HAP-1 (cell line): ENCODE data around the gene GNG2.

Experiments
- DNase-seq, 2 experiments: peaks; one replicate each; pipeline ENCODE4 v3.0.0-alpha.2; 2016 to 2020; ENCODE audit warnings: low spot score in 2 of 2
- H3K27me3 ChIP-seq: fragments of 250-450 bp; sonication (Bioruptor Pico); 2 replicates; pipeline ENCODE4 v1.5.1; 2020; ENCODE audit warnings: low read depth, mild to moderate bottlenecking, moderate library complexity
- H3K36me3 ChIP-seq: fragments of 250-450 bp; sonication (Bioruptor Pico); replicated peaks from 2 replicates; pipeline ENCODE4 v1.5.1; 2020; ENCODE audit warnings: mild to moderate bottlenecking
- H3K4me1 ChIP-seq: fragments of 250-450 bp; sonication (Bioruptor Pico); 2 replicates; pipeline ENCODE4 v1.5.1; 2020; ENCODE audit warnings: mild to moderate bottlenecking
- H3K4me3 ChIP-seq: fragments of 250-450 bp; sonication (Bioruptor Pico); 2 replicates; pipeline ENCODE4 v1.5.1; 2020; ENCODE audit warnings: mild to moderate bottlenecking, moderate library complexity
- H3K9me3 ChIP-seq: fragments of 250-450 bp; sonication (Bioruptor Pico); 2 replicates; pipeline ENCODE4 v1.5.1; 2020; ENCODE audit warnings: mild to moderate bottlenecking, moderate library complexity
- in situ Hi-C: fragments of 300-500 bp; cut with MboI; formaldehyde crosslinking; loops from 3 replicates; pipeline ENCODE4 v1.14.3; 2020; ENCODE audit warnings: low sequenced_read_pairs, inconsistent platforms, mixed read lengths

Gene GNG2

DNA sequence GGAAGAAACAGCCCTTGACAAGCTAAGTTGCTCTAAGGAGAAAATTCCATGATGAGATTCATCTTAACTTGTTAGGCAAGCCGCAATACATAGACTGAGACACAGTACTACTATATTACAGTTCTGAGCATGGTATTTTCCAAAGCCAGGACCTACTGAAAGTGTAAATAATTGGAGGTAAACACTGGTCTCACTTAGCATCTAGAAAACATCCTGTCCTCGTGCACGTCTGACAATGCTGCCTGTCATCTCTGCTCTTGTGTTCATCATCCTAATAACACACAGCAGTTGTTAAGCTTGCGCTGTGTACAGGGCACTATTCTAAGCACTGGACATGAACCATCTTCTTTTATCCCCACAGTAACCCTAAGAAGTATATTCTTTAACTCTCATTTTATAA is 64.2 kb downstream of the GNG2 start:
- Histone ChIP-seq H3K9me3 (no peaks in the 10 kb centered on the region), H3K4me1 (no peaks in the 10 kb centered on the region), H3K36me3 (no peaks in the 10 kb centered on the region), H3K4me3 (no peak overlapping the region), H3K27me3 (no peaks in the 10 kb centered on the region)
- in situ Hi-C loops, result no loop called here
- no peak for DNase-seq

DNA sequence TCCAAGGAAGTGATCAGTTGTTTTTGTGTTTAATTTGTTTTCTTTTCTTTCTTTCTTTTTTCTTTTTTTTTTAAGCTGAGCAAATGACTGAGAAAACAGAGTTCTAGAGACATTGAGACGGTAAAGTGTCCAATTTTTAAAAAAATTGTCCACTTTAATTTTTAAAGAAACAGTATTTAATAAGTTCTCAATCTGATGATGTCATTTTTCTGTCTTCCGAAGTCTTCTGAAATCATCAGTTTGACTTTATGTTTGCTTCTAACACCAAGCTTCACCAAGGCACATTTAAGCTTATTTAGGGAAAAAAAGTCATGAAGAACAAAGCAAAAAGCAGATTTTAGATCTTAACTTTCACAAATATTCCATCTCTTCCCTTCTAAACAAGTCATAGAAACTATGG is 65.6 kb downstream of the GNG2 start:
- no peaks in the 10 kb centered on the region for H3K9me3 ChIP-seq
- no peaks in the 10 kb centered on the region for H3K36me3 ChIP-seq
- no peak for DNase-seq
- no peak overlapping the region for H3K4me3 ChIP-seq
- in situ Hi-C loops, result no loop called here
- H3K27me3 ChIP-seq, result no peaks in the 10 kb centered on the region
- H3K4me1 ChIP-seq, result no peaks in the 10 kb centered on the region; the same call in 1 of the 2 replicates

DNA sequence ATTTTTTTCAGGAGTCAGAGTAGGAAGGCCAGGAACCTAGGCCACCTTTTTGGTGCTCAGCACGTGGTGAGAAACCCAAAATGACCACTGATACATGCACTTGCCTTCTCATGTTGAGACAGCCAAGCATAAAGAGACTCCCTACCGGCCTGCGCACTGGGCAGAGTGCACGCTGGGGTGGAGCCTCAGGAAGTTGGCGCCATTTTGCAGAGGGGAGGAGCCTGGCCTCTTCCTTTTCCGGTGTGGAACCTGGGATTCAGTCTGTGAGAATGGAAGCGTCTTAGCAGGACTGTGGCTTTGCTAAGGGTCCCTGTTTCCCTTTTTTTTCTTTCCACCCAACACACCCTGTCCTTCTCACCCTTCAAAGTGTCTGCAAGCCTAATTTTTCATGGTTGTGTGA is 66.0 kb downstream of the GNG2 start:
- no peaks in the 10 kb centered on the region; the same call in 1 of the 2 replicates for H3K4me1 ChIP-seq
- H3K27me3 ChIP-seq, result no peaks in the 10 kb centered on the region
- H3K36me3 ChIP-seq, result no peaks in the 10 kb centered on the region
- in situ Hi-C loops, result no loop called here
- no peak for DNase-seq
- no peak overlapping the region for H3K4me3 ChIP-seq
- H3K9me3 ChIP-seq, result no peaks in the 10 kb centered on the region

DNA sequence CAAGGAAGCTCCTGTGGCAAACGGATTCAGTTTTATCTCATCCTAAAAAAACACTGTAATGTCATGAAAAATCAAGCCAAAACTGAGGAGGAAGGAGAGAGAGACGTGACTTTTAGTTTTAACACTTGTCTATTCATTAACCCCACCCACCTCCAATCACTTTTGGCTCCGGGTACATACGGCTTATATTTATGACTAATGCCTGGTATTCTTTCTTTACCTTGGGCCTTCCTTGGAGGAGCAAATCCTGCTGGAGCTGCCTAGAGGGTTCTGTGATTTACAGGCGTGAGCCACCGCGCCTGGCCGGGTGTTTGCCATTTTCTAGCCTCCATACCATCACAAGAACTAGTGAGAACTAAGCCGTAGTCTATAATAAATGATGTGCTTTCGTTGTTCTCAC is 68.2 kb downstream of the GNG2 start:
- Histone ChIP-seq H3K9me3 (no peaks in the 10 kb centered on the region), H3K36me3 (no peaks in the 10 kb centered on the region), H3K27me3 (no peaks in the 10 kb centered on the region), H3K4me3 (no peak overlapping the region), H3K4me1 (peaks cover 5% of the 10 kb centered on the region)
- in situ Hi-C loops, result no loop called here
- DNase-seq, result no peak

DNA sequence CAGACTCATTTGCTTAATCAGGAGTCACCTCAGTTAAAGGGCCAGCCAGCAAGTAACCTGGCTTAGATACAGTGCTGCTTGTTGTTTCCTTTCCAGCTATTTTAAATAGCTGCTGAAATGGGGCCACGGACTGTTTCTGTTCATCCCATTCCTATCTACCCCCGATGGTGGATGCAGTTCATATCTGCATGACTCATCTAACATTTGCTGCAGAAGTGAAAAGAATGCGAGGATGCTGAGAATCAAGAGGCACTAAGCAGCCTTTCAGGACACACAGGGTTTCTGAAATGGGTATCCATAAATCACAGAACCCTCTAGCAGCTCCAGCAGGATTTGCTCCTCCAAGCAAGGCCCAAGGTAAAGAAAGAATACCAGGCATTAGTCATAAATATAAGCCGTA is 68.8 kb downstream of the GNG2 start:
- Histone ChIP-seq H3K4me3 (no peak overlapping the region), H3K27me3 (no peaks in the 10 kb centered on the region), H3K4me1 (peaks cover 5% of the 10 kb centered on the region), H3K9me3 (no peaks in the 10 kb centered on the region), H3K36me3 (no peaks in the 10 kb centered on the region)
- DNase-seq, result no peak
- in situ Hi-C loops, result no loop called here

DNA sequence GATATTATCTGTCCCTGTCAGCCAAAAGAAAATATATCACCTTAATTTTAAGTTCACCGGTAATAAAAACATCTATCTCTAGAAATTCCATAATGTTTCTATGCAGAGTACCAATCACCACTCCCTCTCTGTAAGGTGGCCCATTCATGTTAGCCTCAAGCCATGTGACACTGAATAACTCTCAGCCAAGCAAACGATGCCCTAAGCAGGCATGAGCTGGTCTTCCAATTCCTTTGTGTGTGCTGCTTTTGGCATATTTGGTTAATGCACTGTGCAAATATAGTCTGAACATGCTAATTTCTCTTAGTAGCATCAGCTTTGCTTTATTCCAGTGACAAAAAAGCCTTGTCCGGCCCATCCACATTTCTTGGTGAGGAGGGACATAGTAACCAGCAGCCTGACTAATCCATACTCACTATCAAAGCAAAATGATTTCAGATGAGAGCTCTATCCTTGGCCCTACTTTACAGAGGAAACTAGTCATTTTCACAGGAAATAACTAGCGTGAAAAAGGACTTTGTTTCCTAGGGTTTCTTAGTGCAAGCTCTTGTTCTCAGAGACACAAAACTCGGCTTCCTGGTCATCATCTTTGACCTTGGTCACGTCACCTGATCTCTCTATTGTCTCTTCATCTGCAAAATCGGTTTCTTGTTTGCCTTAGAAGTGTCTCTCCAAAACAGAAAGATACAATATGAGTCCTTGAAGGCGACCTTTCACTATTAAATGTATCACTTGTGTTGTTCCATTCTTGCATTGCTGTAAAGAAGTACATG is 69.7 kb downstream of the GNG2 start:
- Histone ChIP-seq H3K36me3 (no peaks in the 10 kb centered on the region), H3K9me3 (no peaks in the 10 kb centered on the region), H3K27me3 (no peaks in the 10 kb centered on the region), H3K4me3 (no peak overlapping the region), H3K4me1 (peaks cover 5% of the 10 kb centered on the region)
- in situ Hi-C loops, result no loop called here
- no peak for DNase-seq

DNA sequence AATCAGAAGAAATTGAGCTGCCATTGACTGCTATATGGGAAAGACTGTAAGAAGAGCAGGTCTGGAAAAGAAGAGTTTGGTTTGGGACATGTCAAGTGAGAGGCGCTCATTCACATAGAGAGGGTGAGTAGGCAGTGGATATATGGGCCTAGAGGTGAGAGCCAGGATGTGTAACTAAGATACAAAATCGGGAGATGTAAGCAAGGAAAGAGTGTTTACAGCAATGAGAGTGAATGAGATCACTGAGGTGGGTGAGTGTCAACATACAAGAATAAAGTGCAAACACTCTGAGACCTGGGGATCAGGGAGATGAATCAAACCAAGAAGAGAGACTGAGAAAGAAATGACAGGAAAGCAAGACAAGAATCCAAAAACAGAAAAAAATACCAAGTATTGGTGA is 70.9 kb downstream of the GNG2 start:
- H3K9me3 ChIP-seq, result no peaks in the 10 kb centered on the region
- H3K4me3 ChIP-seq, result no peak overlapping the region
- no peak for DNase-seq
- peaks cover 5% of the 10 kb centered on the region for H3K4me1 ChIP-seq
- H3K27me3 ChIP-seq, result no peaks in the 10 kb centered on the region
- in situ Hi-C loops, result no loop called here
- H3K36me3 ChIP-seq, result no peaks in the 10 kb centered on the region

DNA sequence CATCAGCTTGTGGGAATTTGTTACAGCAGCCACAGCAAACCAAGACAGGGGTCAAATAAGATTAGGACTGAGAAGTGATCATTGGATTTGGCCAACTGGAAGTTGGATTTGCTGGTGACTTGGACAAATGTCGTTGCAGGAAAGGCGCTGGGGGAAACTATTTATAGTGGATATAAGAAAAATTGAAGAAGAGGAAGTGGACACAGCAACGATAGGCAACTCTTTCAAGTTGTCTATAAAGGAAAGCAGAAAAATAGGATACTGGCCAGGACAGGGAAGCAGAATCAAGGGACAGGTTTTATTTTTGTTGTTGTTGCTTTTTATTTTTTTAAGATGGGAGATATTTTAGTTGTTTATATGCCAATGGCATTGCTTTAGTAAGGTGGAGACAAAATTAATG is 72.8 kb downstream of the GNG2 start:
- in situ Hi-C loops, result no loop called here
- Histone ChIP-seq H3K27me3 (no peaks in the 10 kb centered on the region), H3K4me3 (no peak overlapping the region), H3K9me3 (no peaks in the 10 kb centered on the region), H3K36me3 (no peaks in the 10 kb centered on the region), H3K4me1 (peaks cover 5% of the 10 kb centered on the region)
- no peak for DNase-seq

DNA sequence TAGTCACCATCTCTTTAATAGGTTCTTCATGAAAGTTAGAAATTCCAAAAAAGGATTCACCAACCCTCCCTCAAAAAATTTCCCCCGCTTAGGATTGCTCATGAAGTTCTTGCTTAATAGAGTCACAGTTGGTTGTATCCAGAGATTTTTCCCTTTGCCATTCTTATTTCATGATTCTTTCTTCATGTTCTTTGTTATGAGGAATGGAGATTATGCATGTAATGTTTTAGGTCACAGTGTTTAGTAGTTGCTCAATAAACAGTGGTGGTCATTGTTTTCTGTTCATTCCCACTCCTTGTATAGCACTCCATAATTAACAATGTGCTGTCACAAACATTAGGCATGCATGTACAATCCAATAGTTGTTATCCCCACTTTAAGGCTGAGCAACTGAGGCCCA is 77.7 kb downstream of the GNG2 start:
- DNase-seq, result no peak
- Histone ChIP-seq H3K27me3 (no peaks in the 10 kb centered on the region), H3K9me3 (no peaks in the 10 kb centered on the region), H3K4me1 (peaks cover 26% of the 10 kb centered on the region), H3K36me3 (no peaks in the 10 kb centered on the region), H3K4me3 (no peak overlapping the region)
- in situ Hi-C loops, result no loop called here

DNA sequence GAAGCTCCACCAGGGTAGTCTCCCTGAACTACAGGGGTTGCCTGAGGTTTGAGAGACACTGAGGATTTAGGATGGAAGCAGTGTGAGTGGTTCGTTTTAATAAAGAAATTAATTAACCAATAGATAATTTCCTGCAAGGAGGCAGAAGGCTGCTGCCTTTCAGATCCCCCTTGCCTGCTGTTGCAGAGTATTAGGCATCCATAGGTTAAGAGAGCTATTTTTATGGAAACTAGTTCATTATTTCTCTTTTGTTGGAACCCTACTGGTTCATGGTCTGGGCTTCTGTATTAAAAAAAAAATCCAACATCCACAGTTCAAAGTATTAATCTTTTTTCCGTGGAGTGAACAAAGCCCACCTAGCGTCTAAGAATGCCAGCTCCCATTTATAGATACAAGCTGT is 78.4 kb downstream of the GNG2 start:
- H3K9me3 ChIP-seq, result no peaks in the 10 kb centered on the region
- H3K36me3 ChIP-seq, result no peaks in the 10 kb centered on the region
- in situ Hi-C loops, result no loop called here
- no peak for DNase-seq
- H3K4me1 ChIP-seq, result peaks cover 26% of the 10 kb centered on the region
- no peaks in the 10 kb centered on the region for H3K27me3 ChIP-seq
- no peak overlapping the region for H3K4me3 ChIP-seq

DNA sequence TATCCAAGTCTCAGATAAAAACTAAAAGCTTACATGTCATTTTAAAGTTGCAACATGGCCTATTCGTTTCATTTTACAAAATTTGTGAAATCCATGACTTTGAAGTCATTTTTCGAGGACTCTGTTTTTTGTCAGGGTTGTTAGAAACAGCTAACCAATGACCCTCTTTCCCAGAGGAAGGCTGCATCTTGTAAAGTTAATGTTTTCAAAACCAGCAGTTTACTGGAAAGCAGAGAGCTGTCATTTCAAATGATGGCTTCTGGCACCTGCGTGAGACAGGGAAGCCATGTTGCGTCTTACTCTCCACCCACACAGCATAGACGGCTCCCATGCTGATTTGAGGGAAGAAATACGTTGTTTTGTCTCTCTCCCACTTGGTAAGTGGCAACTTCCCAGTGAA is 78.8 kb downstream of the GNG2 start:
- no peak overlapping the region for H3K4me3 ChIP-seq
- DNase-seq, result no peak
- H3K36me3 ChIP-seq, result no peaks in the 10 kb centered on the region
- H3K9me3 ChIP-seq, result no peaks in the 10 kb centered on the region
- no peaks in the 10 kb centered on the region for H3K27me3 ChIP-seq
- peaks cover 26% of the 10 kb centered on the region for H3K4me1 ChIP-seq
- in situ Hi-C loops, result no loop called here

DNA sequence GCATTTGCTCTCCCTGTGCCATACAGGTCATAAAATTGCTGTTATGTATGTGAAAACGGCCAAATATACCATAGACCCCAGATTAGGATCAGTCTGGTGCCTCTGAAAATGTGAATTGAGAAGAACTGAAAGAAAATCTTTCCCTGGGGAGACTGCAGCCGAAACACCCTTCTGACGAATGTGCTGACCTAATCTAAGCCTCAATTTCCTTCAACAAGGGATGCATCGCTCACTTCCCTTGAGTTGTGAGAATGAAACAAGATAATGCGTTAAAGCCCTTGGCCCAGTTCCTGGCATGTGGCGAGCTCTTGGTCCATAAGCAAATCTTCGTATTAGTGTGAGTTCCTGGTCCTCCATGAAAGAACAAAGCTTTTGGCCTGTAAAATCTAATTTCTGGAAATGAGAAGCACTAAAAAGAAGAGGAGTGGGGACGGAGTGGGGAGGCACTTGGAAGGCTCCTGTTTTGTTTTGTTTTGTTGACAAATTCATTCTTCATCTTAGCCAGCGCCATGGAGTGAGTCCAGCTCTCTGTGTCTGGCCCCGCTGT is 79.4 kb downstream of the GNG2 start:
- no peaks in the 10 kb centered on the region for H3K36me3 ChIP-seq
- peaks cover 26% of the 10 kb centered on the region for H3K4me1 ChIP-seq
- H3K27me3 ChIP-seq, result no peaks in the 10 kb centered on the region
- H3K9me3 ChIP-seq, result no peaks in the 10 kb centered on the region
- in situ Hi-C loops, result no loop called here
- DNase-seq, result peak in 1 of 2 experiments; percentile 20
- no peak overlapping the region for H3K4me3 ChIP-seq

DNA sequence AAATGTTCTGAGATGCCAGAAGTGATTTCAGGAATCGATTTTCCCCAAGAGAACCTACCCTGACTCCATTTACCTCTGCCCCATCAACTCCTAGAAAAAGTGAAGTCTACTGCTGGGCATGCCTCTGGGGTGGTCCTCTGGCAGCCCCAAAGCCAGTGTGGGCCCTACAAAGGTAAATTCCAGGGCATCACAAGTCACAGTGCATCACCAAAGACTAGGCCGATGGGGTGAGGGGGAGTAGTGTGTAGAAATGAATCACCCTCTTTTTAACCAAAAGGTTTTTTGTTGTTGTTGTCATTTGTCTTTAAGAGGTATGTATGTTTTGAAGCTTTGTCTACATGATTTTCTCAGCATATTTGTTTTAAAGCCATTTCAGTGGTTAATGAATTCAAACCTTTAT is 82.6 kb downstream of the GNG2 start:
- Histone ChIP-seq H3K4me1 (peaks cover 26% of the 10 kb centered on the region), H3K9me3 (no peaks in the 10 kb centered on the region), H3K36me3 (no peaks in the 10 kb centered on the region), H3K27me3 (no peaks in the 10 kb centered on the region), H3K4me3 (no peak overlapping the region)
- no peak for DNase-seq
- in situ Hi-C loops, result no loop called here

DNA sequence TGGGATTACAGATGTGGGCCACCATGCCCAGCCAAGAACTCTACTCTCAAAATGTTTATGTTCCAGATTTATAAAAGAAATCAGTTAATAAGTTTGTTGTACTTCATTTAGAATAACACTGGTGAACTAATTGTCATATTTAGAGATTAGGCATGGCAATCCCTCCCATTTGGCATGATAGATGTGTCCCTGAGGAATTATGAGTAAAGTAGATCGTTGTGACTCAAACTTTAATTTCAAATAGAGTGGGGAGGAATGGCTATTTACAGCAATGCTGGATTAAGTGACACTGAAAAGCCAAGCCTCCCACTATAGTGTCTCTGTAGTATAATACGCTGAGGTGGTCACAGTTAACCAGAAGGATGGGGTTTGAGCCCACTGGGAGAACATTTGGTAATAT is 89.6 kb downstream of the GNG2 start:
- no peaks in the 10 kb centered on the region for H3K9me3 ChIP-seq
- no peak overlapping the region for H3K4me3 ChIP-seq
- no peak for DNase-seq
- H3K27me3 ChIP-seq, result no peaks in the 10 kb centered on the region
- H3K36me3 ChIP-seq, result no peaks in the 10 kb centered on the region
- peaks cover 7% of the 10 kb centered on the region for H3K4me1 ChIP-seq
- in situ Hi-C loops, result no loop called here

DNA sequence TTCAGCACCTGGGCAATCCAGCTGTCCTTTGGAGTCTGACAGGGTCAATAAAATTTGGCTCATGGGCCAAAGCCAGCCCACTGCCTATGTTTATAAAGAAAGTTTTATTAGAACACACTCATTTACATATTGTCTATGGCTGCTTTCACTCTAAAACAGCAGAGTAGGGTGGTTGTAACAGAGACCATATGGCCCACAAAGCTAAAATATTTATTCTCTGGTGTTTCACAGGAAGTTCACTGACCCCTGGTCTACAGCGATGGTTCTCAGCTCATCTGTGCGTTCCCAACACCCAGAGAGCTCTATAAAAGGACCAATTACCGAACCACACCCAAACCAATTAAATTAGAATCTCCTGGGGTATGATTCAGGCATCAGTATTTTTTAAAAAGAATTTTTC is 91.2 kb downstream of the GNG2 start:
- in situ Hi-C loops, result no loop called here
- no peaks in the 10 kb centered on the region for H3K36me3 ChIP-seq
- DNase-seq, result no peak

More for the DNA sequence above, 91.2 kb downstream of the GNG2 start:
- Histone ChIP-seq H3K4me1 (peaks cover 7% of the 10 kb centered on the region), H3K27me3 (no peaks in the 10 kb centered on the region), H3K4me3 (no peak overlapping the region), H3K9me3 (no peaks in the 10 kb centered on the region)
